Right ventricle myocardium inferior (tissue), 1 donor: ENCODE measurements around the gene UBE2V1. TPM values are rescaled to one million over a fixed set of nuclear protein-coding genes. Genes with fewer than 3 reads are reported as not detected.
"Not testable (repeated sequence)": the region's sequence is repeated elsewhere in the genome, so short reads cannot be mapped to it uniquely, and the experiment has no call there.

Source experiments
- ATAC-seq: fragments of 200-7000 bp; cut with Tn5 transposase; one replicate; pipeline ENCODE4 v1.9.1; 2020; ENCODE audit warnings: mild to moderate bottlenecking, moderate library complexity
- DNase-seq: peaks from one replicate; pipeline ENCODE4 v3.0.0; 2021; ENCODE audit errors: missing footprints
- intact Hi-C: fragments of 100-400 bp; cut with DNase I; formaldehyde crosslinking; loops from one replicate; pipeline ENCODE4 v1.11.0; 2022
- total RNA-seq: library from RNA; stranded (reverse); fragmentation: NEBNext Ultra II Directional; extraction: Animal tissue kit (Norgen Biotek cat#: 25700); gene quantifications from one replicate; pipeline ENCODE4 v1.2.1, GENCODE V29; 2021
- donor health status: DM: no; HTN: yes; CAD: no; lungs with severe emphysema.

Gene UBE2V1
- total RNA-seq, 1 donor from 2014 or later = 74.3 TPM

DNA sequence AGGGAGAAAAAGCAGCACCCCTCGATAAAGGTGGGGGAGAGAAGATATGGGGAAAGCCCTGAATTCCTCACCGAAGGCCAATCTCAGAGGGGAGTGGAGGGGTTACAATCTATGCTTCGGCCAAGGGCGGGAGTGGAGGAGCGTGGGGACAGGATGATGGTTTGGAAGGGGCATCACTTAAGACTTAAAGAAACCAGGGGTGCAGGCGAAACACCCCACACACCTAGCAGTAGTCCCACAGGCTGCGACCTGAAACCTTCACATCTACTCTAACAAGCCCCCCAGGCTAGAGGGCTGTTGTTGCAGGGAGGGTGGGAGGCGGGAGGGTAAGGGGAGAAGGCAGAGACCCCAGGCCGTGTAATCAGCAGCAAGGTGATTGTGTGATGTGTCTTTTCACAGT, 30.9 kb downstream of the UBE2V1 start:
- intact Hi-C loops, ATAC-seq, DNase-seq: not testable (repeated sequence)

- DNase-seq (peak; percentile 64), ATAC-seq (no peak)
- intact Hi-C loops = no loop called here
Observed at GRCh38 chr20:50077818-50078601, 34.9 kb downstream of the UBE2V1 start.

- intact Hi-C loops = no loop called here
- ATAC-seq (no peak), DNase-seq (no peak)
Observed at GRCh38 chr20:50073500-50073899, 39.5 kb downstream of the UBE2V1 start.

DNA sequence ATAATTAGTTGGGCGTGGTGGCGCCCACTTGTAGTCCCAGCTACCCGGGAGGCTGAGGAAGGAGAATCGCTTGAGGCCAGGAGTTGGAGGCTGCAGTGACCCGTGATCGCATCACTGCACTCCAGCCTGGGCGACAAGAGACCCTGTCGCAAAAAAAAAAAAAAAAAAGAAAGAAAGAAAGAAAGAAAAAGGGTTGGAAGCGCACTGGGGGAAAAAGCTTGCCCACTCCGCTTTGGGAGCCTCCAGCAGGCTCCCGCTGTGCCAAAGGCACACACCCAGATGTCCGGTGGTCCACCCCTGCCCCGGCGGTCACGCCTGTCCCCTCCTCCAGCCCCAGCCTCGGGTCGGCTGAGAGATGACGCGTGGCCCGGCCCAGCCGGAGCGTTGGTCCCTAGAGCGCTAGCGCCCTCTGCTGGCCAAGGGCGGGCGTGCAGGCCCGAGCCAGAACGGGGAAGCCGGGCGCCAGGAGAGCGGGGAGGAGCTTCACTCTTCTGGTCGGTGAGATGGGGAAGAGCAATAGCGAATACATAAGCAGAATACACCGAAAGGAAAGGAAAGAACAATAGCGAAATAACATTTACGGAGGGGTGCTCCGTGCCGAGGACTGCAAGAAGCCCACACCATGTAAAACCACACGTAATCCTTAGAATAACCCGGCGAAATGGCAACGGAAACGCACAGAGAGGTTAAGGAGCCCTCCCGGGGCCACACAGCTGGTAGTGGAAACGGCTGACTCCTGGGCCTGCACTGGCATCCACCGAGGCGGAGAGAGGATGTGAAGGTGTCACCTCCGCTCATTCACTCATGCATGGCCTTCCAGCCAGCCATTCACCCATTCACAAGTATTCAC, 41.7 kb downstream of the UBE2V1 start:
- intact Hi-C loops = loop anchor here (1.0 kb wide), 1 partner anchor 92 kb away; no protein-coding TSS in a partner anchor
- ATAC-seq (peak; percentile 95), DNase-seq (peak; percentile 97)

GRCh38 chr20:50070361-50070760, 42.6 kb downstream of the UBE2V1 start:
- intact Hi-C loops = no loop called here
- no peak for ATAC-seq

GRCh38 chr20:50068041-50068651, 44.8 kb downstream of the UBE2V1 start:
- ATAC-seq = no peak
- intact Hi-C loops = no loop called here
- no peak for DNase-seq

More at GRCh38 chr20:50070361-50070760, 42.6 kb downstream of the UBE2V1 start:
- no peak for DNase-seq

- intact Hi-C loops = no loop called here
- DNase-seq = no peak
- no peak for ATAC-seq
Observed at GRCh38 chr20:50067461-50067860, 45.5 kb downstream of the UBE2V1 start.

DNA sequence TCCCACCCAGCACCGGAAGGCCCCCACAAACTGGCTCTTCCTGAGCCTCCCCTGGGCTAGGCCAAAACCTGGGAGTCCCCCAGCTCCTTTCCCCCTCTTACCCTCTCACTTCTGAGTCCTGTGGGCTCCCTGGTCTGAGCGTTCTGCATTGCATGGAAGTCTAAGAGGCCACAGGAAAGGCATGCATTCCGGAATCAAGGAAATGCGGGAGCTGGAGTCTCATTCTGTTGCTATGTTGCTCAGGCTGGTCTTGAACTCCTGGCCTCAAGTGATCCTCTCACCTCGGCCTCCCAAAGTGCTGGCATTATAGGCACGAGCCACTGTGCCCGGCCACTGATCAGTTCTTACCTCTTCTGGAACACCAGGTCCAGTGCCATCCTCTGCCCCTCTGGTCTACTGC, 45.9 kb downstream of the UBE2V1 start:
- intact Hi-C loops = no loop called here
- no peak for ATAC-seq
- no peak for DNase-seq

DNA sequence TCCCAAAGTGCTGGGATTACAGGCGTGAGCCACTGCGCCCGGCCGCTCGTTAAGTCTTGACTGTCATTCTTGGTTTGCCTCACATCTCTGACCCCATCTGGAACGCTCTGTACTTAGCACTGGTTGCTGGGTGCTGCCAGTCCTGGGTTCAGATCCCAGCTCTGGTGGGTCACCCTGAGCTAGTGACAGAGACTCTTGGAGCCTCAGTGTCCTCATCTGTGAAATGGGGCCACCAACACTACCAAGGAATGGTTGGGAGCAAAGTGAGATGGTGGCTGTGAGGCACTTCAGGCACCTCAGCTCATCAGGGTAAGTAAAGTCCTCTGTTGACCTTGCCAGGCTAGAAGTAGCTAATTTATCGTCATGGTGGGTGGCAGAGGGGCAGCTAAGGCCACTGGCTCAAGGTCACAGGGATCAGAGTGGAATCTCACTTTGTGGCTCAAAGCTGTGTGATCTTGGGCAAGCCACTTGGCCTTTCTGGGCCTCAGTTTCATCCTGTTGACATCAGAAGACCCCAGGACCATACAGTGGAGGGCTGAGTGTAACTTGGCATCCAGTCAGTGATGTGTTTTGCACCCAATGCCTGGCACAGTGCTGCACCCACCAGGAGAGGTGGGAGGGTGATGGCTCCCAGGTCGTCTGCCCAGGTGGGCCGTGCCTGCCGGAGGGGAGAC, 46.7 kb downstream of the UBE2V1 start:
- intact Hi-C loops = no loop called here
- ATAC-seq = no peak
- no peak for DNase-seq

DNA sequence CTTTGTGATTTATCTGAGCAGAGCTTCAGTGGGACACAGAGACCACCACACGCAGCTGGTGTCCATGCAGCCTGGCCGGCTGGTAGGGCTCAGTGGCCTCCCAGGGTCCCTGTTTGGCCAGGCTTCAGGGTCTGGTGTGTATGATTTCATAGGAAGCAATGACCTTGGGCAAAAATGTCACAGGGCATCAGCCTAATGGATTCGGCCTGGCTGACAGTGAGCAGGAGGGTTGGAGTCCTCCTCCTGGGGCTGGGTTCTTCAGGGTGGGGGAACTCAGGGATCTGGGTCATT, 47.7 kb downstream of the UBE2V1 start:
- ATAC-seq = no peak
- no peak for DNase-seq
- intact Hi-C loops = no loop called here

DNA sequence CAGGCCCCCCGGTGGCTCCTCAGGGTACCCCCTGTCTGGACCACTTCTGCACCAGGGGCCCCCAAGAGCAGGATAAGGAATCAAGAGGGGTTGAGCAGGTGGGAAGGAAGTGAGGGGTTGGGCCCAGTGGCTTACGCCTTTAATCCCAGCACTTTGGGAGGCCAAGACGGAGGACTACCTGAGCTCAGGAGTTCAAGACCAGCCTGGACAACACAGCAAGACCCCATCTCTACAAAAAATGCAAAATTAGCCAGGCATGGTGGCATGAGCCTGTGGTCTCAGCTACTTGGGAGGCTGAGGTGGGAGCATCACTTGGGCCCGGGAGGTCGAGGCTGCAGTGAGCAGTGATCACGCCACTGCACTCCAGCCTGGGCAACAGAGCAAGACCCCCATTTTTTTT, 49.2 kb downstream of the UBE2V1 start:
- ATAC-seq, intact Hi-C loops, DNase-seq: not testable (repeated sequence)

DNA sequence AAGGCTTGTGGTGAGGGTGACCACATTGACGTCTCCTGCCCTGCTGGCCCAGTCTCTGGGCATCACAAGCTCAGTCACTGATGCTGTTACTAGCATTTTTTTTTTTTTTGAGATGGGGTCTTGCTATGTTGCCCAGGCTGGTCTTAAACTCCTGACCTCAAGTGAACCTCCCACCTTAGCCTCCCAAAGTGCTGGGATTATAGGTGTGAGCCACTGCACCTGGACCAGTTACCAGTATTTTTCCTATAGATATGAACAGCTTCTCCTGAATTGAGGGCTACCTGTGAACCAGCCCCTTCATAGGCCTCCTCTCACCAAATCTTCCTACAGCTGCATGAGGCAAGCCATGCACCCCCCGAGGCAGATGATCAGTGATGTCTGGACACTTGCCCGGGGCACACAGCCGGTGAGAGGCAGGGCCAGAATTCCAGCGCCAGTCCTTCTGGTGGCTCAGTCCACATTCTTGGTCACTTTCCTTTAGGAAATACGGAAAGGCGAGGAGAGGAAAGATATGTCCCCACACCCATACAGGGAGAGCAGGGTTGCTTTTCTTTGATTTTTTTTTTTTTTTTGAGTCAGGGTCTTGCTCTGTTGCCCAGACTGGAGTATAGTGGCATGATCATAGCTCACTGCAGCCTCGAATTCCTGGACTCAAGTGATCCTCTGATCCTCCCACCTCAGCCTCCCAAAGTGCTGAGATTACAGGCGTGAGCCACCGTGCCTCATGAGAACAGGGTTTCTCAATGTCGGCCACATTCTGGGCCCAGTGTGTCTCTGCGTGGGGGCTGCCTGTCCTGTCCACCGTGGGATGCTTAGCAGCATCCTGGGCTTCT, 50.7 kb downstream of the UBE2V1 start:
- DNase-seq = no peak
- ATAC-seq = no peak
- intact Hi-C loops = no loop called here

- DNase-seq = no peak
- intact Hi-C loops = no loop called here
- no peak for ATAC-seq
Observed at GRCh38 chr20:50061151-50062005, 51.6 kb downstream of the UBE2V1 start.

- intact Hi-C loops = no loop called here
- no peak for ATAC-seq
- DNase-seq = no peak
Observed at GRCh38 chr20:50058662-50059402, 54.1 kb downstream of the UBE2V1 start.

DNA sequence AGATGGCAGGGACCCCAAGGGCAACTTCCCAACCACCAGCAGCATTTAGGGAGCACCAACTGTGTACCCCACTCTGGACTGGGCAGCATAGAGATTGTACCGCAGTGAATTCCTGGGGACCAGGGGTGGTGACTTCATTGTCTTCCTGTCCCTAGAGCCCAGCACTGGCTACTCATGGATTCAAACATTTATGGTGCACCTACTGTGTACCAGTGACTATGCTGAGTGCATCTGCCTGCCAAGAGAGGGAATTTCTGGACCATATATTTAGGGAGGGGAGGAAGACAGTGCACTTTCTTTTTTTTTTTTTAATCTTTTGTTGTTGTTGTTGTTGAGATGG, 55.3 kb downstream of the UBE2V1 start:
- ATAC-seq (no peak), DNase-seq (no peak)
- intact Hi-C loops = no loop called here

GRCh38 chr20:50056951-50057713, 55.8 kb downstream of the UBE2V1 start:
- intact Hi-C loops = no loop called here
- no peak for DNase-seq

More at GRCh38 chr20:50056951-50057713, 55.8 kb downstream of the UBE2V1 start:
- ATAC-seq = no peak
